ENCODE results near the gene GFOD2.

Gene GFOD2

DNA sequence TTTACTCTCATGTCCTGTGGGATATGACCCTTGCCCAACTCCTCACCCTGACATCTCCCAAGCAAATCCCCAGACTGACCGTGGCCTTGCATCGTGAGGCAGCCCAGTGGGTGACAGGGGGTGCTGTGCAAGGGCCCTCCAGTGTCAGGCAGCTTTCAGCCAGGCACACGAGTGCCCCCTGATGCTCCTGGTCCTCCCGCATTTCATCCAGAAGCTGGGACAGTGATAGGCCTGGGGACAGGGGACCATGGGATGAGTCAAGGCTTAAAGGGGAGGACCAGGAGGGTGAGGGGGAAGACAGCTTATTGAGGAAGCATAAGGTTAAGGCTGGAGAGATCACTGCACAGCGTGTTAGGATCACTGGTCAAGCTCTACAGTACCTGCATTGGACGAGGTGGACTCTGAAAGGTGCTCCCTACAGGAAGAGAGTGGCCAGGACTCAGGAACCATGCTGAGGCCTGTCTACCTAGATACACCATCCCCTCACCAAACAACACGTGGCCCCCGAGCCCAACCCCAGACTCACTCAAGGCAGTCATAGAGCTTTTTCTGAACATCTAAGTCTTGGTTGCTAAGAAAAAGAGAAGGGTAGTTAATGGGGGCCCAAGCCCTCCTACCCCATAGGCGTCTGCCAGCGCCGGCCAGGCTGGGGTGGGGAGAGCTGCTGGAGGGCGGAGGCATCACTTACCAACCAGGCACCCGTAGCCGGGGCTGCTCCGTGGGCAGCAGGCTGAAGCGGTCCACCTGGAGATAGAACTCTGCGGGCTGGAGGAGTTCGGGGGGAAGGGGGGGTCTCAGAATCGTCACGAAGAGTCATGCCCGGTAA lies 60.1 kb downstream of the GFOD2 start:
- no peak for DNase-seq (ENCODE audit: low read depth in 2 of 2)

DNA sequence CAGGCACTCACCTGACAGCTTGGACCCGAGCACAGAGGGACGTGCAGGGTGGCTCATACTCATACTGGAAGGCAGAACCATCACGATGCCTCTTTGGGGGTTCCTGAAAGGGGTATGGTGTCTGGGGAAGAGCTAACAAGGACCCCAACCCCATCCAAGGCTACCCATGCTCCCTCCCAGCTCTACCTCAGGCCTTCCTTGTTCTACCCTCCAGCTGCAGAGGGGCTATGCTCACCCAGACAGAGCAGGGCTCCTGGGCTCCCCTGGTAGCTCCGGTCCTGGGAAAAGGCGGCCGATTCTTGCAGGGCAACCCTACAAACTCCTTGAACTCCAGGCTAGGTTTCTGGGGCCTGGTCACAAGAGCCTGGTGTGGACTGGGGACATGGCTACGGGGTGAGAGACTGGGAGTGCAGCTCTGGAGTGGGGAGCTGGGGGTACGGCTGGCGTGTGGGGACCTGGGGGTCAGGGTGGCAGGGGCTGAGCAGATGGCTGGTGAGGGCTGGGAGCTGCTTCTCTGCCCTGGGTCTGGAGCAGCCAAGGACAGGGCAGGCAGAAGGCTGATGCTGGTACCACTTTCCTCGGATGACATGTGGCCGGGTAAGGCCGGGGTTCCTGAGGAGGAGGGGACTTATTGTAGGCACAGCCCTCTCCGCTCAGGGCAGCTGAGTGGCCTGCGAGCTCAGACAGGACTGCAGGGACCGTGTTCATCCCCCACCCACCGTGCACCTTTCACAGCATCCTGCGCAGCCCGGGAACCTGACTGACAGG lies 61.2 kb downstream of the GFOD2 start:
- DNase-seq (ENCODE audit: low read depth in 2 of 2), result no peak

DNA sequence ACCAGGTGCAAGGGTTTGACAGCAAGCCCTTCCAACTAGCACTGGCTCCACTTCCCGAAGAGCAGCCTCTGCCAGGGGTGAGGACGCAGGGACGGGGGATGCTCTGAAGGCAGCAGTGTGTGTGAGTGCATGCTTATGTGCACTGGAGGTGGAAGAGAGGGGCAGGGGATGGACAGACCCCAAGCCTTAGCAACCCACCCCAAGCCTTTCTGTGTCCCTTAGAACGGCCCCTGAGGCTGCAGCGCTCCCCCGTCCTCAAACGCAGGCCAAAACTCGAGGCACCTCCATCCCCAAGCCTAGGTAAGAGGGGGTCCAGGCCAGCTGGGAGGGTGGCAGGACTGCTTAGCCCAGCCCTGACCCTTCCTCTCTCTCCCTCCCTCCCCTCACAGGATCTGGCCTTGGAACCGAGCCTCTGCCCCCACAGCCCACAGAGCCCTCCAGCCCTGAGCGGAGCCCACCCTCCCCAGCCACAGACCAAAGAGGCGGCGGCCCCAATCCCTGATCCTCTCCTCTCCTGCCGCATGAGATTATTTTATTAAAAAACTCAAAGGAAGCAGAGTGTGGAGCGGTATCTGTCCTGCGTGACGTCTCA lies 62.0 kb downstream of the GFOD2 start:
- no peak for DNase-seq (ENCODE audit: low read depth in 2 of 2)

DNA sequence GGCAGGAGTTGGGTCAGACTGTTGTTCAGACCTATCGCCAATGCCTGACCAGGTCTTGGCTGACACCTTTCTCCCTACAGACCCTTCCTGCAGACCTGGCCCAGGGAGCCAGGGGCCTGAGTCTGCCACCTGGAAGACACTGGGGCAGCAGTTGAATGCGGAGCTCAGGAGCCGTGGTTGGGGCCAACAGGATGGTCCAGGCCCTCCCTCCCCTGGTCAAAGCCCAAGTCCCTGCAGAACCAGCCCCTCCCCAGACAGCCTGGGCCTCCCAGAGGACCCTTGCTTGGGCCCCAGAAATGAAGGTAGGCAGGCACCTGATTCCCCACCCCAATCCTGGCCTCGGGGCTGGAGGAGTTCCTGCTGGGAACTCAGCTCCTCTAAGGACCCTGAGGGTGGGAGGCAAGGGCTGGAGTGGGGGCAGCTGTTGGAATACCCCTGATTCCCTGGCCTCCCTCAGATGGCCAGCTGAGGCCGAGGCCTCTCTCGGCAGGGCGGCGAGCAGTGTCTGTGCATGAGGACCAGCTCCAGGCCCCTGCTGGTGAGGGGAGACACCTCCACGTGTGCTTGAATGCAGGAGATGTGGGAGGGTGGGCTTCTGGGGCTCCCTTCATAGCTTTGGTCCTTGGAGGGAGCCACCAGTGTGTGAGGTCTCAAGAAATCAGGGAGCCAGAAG lies 62.6 kb downstream of the GFOD2 start:
- no peak for DNase-seq (ENCODE audit: low read depth in 2 of 2)

DNA sequence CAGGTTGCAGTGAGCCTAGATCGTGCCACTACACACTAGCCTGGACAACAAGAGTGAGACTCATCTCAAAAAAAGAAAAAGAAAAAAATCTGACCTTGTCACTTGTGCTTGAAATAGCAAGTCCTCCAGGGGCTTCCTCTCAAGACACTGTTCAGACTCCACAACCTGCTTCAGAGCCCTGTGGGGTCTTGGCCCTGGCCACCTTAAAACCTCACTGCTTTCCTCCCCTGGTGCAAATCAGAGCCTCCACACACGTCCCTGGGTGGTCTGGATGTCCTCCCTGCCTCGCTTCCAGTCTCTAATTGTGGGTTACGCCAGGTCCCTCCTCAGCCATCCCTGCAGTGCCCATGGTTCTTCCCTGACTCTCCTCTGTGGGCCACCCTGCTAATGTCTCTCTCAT lies 63.8 kb downstream of the GFOD2 start:
- DNase-seq (ENCODE audit: low read depth in 2 of 2), result no peak

DNA sequence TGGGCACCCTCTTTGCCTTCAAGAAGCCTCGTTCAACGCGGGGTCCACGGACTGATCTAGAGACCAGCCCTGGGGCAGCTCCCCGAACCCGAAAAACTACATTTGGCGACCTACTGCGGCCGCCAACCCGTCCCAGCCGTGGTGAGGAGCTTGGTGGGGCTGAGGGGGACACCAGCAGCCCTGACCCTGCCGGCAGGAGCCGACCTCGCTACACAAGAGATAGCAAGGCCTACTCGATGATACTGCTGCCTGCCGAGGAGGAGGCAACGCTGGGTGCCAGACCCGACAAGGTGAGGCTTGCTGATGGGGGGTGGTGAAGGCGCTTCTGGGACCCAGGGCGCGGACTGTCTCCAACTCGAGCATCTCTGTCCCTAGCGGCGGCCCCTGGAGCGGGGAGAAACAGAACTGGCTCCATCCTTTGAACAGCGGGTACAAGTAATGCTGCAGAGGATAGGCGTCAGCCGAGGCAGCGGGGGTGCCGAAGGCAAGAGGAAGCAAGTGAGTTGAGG lies 64.7 kb downstream of the GFOD2 start:
- DNase-seq (ENCODE audit: low read depth in 2 of 2), result no peak

DNA sequence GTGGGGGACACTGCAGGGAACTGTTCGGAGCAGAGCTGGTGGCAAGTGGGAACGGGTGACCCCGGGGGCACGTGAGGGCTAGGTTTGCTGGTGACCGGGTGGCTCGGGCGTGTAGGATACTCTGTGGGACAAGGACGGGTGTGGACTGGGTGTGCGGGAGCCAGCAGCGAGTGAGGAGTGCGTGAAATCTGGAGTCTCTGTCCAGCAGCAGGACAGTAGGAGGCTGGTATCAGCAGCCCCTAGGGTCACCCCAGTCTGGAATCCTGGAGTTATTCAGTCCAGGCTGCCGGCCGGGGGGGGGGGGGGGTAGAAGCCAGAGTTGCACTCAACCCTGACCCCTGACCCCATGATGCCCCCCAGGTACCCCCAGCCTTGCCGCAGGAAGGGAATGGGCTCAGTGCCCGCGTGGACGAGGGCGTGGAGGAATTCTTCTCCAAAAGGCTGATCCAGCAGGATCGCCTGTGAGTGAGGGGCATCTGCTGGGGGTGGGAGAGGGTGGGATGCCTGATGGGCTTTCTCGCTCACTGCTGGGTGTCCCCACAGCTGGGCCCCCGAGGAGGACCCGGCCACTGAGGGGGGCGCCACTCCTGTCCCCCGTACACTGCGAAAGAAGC lies 65.2 kb downstream of the GFOD2 start:
- no peak for DNase-seq (ENCODE audit: low read depth in 2 of 2)

DNA sequence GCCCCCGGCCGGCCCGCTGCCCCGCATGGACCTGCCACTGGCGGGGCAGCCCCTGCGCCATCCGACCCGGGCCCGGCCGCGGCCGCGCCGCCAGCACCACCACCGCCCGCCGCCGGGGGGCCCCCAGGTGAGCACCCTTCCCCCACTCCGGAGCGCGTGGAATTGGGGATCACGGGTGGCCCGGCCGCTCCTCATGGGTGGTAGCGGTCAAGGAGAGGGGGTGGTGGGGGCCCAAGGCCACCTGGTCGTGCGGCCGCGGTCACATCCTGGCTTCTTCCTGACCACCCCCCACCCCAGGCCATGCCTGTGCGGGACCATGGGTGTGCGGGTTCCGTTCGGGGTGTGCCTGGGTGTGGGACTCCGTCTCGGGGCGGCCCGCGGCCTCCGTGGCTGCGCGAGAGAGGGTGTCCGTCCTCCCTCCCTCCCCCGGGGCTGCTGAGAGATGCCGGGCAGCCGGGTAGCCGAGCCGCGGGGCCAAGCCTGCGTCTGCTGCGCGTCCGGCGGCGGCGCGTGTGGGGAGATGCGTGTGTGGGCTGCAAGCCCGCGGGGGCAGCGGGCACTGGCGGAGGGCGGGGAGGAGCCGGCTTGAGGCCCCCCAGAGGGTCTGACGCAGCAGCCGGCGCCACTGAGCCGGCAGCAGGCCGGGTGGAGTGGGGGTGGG lies 65.9 kb downstream of the GFOD2 start:
- DNase-seq (ENCODE audit: low read depth in 2 of 2), result no peak

DNA sequence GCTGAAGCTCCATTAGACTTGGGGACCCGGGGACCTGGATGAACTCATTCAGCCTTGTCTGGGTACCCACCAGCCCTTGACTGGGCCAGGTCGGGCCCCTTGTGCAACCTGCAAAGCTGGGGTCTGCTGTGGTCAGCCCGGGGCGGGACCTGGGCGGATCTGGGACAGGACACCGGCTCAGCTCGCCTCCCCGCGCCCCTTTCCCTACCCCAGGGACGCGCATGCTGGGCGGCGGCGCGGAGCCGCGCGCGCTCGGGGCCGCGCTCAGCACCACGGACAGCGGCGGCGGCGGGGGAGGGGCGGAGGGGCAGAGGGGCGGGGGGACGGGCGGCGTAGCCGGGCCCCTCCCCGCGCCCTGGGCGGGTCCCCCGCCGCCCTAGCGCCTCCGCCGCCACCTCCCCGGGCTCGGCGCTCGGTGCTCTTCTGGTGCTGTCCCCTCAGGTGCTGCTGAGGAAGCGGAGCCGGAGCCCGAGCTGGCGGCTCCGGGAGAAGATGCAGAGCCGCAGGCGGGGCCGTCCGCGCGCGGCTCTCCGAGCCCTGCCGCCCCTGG lies 66.5 kb downstream of the GFOD2 start:
- DNase-seq (ENCODE audit: low read depth in 2 of 2), result no peak

DNA sequence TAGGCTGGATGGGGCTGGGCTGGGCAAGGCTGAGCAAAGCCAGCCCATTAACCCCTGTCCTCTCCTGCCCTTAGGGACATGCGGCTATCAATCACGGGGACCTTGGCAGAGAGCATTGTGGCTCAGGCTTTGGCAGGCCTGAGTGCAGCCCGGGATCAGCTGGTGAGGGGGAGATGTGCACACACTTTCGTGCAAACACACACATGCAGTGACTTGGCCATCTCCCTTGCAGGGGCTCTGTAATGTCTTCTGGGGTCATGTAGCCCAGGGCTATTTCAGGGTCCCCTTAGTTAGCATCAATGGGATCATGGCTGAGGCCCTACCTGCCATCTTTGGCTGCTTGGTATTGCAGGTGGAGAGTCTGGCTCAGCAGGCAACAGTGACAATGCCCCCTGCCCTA lies 67.3 kb downstream of the GFOD2 start:
- DNase-seq (ENCODE audit: low read depth in 2 of 2), result no peak

DNA sequence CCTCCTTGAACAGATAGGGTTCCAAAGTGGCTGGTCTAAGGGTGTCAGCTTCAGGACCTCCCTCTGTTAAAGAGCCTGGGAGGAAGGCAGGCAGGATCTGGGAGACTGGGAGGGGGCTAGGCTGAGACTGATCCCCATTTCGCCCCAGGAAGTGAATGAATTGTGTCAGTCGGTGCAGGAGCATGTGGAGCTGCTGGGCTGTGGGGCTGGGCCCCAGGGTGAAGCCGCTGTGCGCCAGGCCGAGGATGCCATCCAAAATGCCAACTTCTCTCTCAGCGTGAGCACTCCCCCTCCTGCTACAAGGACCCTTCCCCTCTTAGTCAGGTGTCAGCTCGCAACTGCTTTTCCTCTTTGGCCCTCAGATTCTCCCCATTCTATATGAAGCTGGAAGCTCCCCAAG lies 68.1 kb downstream of the GFOD2 start:
- no peak for DNase-seq (ENCODE audit: low read depth in 2 of 2)

DNA sequence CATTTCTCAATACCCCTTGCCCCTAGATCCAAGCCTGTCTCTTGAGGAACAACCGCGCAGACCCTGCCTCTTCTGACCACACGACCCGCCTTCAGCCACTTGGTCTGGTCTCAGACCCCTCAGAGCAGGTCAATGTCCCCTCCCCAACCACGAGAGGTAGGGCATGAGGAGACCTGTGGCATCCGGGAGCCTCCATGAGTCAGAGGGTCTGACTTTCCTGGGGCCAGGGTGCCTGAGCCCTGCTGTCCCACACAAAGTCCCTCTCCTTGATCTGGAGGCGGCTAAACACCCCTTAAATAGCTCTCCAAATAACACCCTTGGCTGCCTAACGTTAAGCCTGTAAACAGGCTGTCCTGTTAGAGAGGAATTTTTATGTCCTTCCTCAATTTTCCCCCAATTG lies 69.1 kb downstream of the GFOD2 start:
- no peak for DNase-seq (ENCODE audit: low read depth in 2 of 2)

DNA sequence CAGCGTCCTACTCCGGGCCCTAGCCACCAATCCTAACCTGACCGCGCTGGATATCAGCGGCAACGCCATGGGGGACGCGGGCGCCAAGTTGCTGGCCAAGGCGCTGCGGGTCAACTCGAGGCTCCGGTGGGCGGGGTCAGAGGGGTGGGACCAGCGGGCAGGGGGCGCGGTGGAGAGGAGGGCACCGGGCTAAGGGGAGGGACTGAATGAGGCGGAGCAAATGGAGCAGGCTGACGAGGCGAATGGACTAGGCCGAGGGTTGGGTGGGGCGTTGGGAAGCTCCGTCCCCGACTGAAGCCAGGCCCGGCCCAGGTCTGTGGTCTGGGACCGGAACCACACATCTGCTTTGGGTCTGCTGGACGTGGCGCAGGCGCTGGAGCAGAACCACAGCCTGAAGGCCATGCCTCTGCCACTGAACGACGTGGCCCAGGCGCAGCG lies 69.6 kb downstream of the GFOD2 start:
- DNase-seq (ENCODE audit: low read depth in 2 of 2), result no peak

DNA sequence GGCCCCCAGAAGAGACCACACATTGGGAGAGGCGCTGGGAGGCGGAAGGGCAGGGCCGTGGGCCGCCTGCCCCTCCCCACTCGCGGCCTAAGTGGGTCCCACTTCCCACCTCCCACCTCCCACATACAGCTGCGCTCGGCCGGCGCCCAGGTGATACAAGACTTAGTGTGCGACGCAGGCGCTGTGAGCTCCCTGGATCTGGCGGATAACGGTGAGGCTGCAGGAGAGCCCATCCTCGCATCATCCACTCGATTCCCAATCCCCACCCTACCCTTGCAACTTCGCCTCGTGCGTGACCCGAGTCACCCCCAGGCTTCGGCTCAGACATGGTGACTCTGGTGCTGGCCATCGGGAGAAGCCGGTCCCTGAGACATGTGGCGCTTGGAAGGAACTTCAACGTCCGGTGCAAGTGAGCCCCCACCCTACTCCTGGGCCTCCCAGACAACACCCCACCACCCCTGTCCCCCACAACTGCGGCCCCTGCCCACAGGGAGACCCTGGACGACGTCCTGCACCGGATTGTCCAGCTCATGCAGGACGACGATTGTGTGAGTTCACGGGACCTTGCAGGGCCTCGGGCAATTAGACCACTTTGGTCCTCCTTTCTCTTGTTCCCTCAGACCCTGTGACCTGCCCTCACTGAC lies 70.2 kb downstream of the GFOD2 start:
- no peak for DNase-seq (ENCODE audit: low read depth in 2 of 2)

DNA sequence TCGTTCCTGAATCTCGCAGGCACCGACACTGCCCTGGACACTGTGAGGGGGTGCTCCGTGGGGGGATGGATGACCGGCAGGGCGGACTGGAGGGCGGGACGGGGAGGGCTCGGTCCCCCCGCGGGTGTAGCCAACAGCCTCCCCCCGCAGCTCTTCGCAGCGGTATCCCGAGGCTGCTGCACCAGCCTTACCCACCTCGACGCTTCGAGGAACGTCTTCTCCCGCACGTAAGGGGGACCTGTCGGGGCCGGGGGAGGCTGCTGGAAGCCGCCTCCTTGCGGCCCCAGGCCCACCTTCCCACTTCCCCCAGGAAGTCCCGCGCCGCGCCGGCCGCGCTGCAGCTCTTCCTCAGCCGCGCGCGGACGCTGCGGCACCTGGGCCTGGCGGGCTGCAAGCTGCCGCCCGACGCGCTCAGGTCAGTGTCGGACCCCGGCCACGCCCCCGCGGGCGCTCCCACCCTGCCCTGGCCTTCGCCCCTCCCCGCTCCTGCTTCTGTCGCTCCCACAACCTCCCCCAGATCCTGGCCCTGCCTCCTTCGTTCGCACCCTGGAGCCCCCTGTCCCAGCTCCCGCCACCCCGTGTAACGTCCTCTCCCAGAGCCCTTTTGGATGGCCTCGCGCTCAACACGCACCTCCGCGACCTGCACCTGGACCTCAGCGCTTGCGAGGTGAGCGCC lies 70.9 kb downstream of the GFOD2 start:
- DNase-seq (ENCODE audit: low read depth in 2 of 2), result no peak

DNA sequence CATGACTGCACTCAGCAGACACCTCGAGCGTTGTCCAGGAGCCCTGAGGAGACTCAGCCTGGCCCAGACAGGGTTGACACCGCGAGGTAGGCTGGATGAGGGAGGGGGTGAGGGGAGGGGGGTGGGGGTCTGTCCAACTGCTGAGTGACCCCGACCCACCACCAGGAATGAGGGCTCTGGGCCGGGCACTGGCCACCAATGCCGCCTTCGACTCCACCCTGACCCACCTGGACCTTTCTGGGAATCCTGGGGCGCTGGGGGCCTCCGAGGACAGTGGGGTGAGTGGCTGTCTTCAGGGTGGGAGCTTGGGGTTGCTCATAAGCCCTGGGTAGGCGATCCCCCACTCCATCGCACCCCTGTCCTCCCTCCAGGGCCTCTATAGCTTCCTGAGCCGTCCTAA lies 71.4 kb downstream of the GFOD2 start:
- no peak for DNase-seq (ENCODE audit: low read depth in 2 of 2)

DNA sequence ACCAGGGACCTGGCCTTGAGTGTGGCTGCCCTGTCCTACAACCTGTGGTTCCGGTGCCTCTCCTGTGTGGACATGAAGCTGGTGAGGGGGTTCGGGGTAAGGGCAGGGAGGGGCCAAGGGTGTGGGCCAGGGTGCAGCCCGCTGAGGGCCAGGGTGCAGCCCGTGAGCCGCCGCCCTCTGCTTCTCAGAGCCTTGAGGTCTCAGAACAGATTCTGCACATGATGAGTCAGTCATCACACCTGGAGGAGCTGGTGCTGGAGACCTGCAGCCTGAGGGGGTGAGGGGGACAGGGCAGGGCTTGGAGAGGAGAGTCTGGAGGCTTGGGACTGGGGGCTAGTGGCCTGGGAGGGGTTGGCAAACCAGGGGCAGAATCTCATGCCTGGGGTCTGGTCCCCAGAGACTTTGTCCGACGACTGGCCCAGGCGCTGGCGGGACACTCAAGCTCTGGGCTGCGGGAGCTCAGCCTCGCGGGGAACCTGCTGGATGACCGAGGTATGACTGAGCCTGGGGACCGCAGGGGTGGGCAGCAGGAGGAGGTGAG lies 71.9 kb downstream of the GFOD2 start:
- no peak for DNase-seq (ENCODE audit: low read depth in 2 of 2)

DNA sequence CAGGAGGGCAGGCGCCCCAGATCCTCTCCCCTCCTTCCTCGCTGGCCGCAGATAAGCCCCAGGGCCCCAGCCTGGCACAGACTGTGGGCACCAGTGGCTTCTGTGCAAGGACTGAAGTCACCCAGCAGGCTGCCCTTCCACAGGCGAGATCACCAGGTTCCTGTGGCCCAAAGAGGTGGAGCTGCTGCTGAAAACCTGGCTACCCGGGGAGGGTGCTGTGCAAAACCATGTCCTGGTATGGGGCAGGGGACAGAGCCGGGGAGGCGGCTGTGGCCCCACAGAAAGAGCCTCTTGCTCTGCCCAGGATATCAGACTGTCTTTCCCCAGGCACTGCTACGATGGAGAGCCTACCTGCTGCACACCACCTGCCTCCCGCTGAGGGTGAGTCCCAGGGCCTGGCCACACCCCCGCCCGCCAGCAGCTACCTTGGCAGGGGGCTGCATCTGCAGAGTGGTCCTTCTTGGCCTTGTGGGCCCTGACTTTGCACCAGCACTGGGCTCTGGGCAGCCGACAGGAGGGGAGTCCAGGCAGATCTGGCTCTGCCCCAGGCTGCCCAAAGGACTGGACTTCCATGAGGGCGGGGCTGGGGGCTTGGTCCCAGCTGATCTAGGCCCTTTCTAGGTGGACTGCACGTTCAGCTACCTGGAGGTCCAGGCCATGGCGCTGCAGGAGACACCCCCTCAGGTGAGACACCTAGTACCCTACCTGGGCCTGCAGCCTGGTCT lies 73.6 kb downstream of the GFOD2 start:
- DNase-seq (ENCODE audit: low read depth in 2 of 2), result no peak

DNA sequence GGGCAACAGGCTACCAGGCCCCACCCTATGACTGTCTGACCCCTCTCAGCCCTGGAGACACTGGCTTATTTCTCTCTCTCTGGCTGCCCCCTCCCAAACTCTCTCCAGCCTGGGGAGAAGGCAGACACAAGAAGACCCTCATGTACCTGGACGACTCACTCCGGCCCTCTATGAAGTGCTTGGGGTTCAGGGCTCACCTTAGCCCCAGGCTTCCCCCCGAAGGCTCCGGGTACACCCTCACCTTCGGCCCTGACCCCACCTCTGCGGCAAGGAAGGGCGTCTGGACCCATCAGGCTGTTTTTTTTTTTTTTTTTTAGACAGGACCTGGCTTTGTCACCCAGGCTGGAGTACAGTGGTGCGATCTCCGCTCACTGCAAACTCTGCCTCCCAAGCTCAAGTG lies 75.1 kb downstream of the GFOD2 start:
- no peak for DNase-seq (ENCODE audit: low read depth in 2 of 2)
